OCI-LY1 (cell line): Measurements from ENCODE around the gene SLC2A13.

Experiments
- H2AFZ ChIP-seq: fragments of 200-600 bp; sonication (generic), shearing (Covaris generic); 2 replicates; pipeline ENCODE4 v1.6.0; 2014; ENCODE audit warnings: antibody characterized with exemption, mild to moderate bottlenecking, low read length
- H3F3A ChIP-seq: fragments of 200-600 bp; sonication (generic), shearing (Covaris generic); 2 replicates; pipeline ENCODE4 v1.6.0; 2014; ENCODE audit warnings: mild to moderate bottlenecking, antibody characterized with exemption, low read length, moderate library complexity; ENCODE audit not compliant: insufficient read depth
- H3K27ac ChIP-seq: fragments of 200-600 bp; sonication (generic); 2 replicates; pipeline ENCODE4 v1.5.1; 2014; ENCODE audit warnings: low read length, mixed run types, mild to moderate bottlenecking, low read depth; ENCODE audit not compliant: poor library complexity, severe bottlenecking
- H3K27me3 ChIP-seq: fragments of 200-600 bp; sonication (generic); 2 replicates; pipeline ENCODE4 v1.6.0; 2014; ENCODE audit warnings: antibody characterized with exemption, mild to moderate bottlenecking, low read length, moderate library complexity; ENCODE audit not compliant: insufficient read depth
- H3K36me3 ChIP-seq: fragments of 200-600 bp; sonication (generic); 2 replicates; pipeline ENCODE4 v1.6.1; 2014; ENCODE audit warnings: mild to moderate bottlenecking, antibody characterized with exemption, low read length, moderate library complexity, mixed read lengths; ENCODE audit not compliant: insufficient read depth
- H3K4me1 ChIP-seq: fragments of 200-600 bp; sonication (generic); 2 replicates; pipeline ENCODE4 v1.5.1; 2014; ENCODE audit warnings: mild to moderate bottlenecking, low read length, moderate library complexity; ENCODE audit not compliant: insufficient read depth, severe bottlenecking
- H3K4me2 ChIP-seq: fragments of 200-600 bp; sonication (generic), shearing (Covaris generic); 2 replicates; pipeline ENCODE4 v1.6.1; 2014; ENCODE audit warnings: low read length
- H3K4me3 ChIP-seq: fragments of 200-600 bp; sonication (generic); 2 replicates; pipeline ENCODE4 v1.5.1; 2014; ENCODE audit warnings: low read length, low read depth, mild to moderate bottlenecking, mixed read lengths; ENCODE audit not compliant: poor library complexity, severe bottlenecking
- H3K79me2 ChIP-seq: fragments of 200-600 bp; shearing (Covaris generic); 2 replicates; pipeline ENCODE4 v1.6.1; 2016; ENCODE audit warnings: mixed run types, low read length, mixed read lengths; ENCODE audit not compliant: insufficient read depth
- H3K9ac ChIP-seq: fragments of 200-600 bp; sonication (generic), shearing (Covaris generic); 2 replicates; pipeline ENCODE4 v1.6.1; 2014; ENCODE audit warnings: mild to moderate bottlenecking, low read length, mixed read lengths
- H3K9me2 ChIP-seq: fragments of 200-600 bp; sonication (generic), shearing (Covaris generic); 2 replicates; pipeline ENCODE4 v1.6.1; 2014; ENCODE audit warnings: low read depth, mild to moderate bottlenecking, low read length, mixed read lengths
- H3K9me3 ChIP-seq: fragments of 200-600 bp; shearing (Covaris generic); 2 replicates; pipeline ENCODE4 v1.6.1; 2014; ENCODE audit warnings: low read length, mixed read lengths
- H4K20me1 ChIP-seq: fragments of 200-600 bp; sonication (generic), shearing (Covaris generic); 2 replicates; pipeline ENCODE4 v1.6.0; 2016; ENCODE audit warnings: mild to moderate bottlenecking, low read length; ENCODE audit not compliant: insufficient read depth
- CTCF ChIP-seq: fragments of 200-600 bp; sonication (generic), shearing (Covaris generic); IDR thresholded peaks from 2 replicates; pipeline ENCODE4 v1.5.1; 2017; ENCODE audit warnings: mild to moderate bottlenecking, antibody characterized with exemption, low read length, moderate library complexity, mixed read lengths
- EZH2 ChIP-seq: fragments of 200-600 bp; sonication (generic), shearing (Covaris generic); IDR thresholded peaks from 2 replicates; pipeline ENCODE4 v1.8.0; 2017; ENCODE audit warnings: borderline replicate concordance, mixed run types, mild to moderate bottlenecking, antibody characterized with exemption, low read length, moderate library complexity, mixed read lengths

The SLC2A13 gene

DNA sequence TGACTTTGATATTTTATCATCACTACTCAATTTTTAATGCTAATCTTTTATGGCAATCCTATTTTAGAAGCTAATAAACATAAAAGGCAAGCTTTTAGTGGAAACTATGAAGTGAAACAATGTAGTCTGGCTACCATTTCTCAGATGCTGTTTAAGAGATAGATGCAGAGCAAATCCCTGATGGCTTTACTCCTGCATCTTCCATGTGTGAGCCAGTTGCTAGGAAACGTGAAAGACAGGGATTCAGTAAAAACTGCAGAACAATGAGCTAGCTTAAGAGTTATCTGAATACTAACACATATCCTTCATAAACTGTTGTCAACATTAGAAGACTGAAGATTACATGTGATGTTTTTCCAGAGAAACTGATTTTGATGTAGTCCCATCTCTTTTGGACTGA lies 112.6 kb downstream of the SLC2A13 start:
- H2AFZ ChIP-seq = no peak overlapping the region
- no peak overlapping the region for H3K9ac ChIP-seq
- H3K4me3 ChIP-seq = no peak overlapping the region
- H3K4me1 ChIP-seq = no peaks in the 10 kb centered on the region
- no peaks in the 10 kb centered on the region for H3K9me3 ChIP-seq
- H3K4me2 ChIP-seq = no peak overlapping the region
- no peaks in the 10 kb centered on the region for H4K20me1 ChIP-seq
- no peaks in the 10 kb centered on the region for H3K36me3 ChIP-seq
- no peaks in the 10 kb centered on the region for H3K27me3 ChIP-seq
- H3F3A ChIP-seq = no peaks in the 10 kb centered on the region
- H3K79me2 ChIP-seq = no peaks in the 10 kb centered on the region
- H3K9me2 ChIP-seq = no peaks in the 10 kb centered on the region
- H3K27ac ChIP-seq = no peak overlapping the region
- no peak for TF ChIP-seq EZH2
- TF ChIP-seq CTCF = no peak

DNA sequence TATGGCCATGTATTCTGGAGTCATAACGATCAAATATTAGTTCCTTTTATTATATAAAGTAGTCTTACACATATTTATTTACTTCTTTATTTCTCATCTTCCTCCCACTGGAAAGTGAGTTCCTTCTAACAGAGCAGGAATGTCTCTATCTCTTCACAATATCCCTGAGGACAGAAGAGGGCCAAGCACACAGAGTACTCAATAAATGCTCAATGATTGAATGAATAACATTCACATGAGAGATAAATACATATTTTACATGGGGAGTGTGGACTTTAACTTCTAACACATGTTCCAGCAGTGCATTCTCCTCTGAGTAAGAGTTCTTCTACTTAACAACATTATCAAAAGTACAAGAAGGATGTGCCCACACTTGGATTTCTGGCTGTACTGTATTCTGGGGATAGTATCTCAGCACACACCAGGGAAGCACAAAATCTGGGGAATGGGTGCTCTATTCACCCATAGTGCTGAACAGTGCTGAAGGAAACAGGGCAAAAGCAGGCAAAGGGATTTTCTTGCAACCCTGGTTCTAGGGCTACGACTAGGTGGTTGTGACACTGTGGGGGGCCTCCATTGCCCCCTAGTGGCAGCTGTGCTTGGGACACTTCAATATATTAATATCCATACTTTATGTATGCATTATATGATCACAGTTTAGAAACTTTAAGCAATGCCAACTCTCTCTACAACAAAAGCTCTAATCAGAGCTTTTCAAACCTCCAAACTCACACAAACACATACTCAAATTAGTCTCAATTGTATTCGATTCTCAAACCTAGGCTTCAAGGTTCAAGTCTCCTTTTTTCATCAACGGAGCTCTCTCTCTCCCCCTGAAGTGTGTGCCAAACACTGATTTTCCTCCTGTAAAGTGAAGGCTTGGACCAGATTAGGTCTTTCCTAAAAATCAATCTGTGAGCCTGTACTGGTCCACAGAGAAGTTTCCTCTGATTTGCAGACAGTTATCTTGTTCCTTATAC lies 115.5 kb downstream of the SLC2A13 start:
- H3K27ac ChIP-seq = no peak overlapping the region
- no peak overlapping the region for H3K9ac ChIP-seq
- H4K20me1 ChIP-seq = no peaks in the 10 kb centered on the region
- no peaks in the 10 kb centered on the region for H3K4me1 ChIP-seq
- no peak overlapping the region for H3K4me3 ChIP-seq
- no peak overlapping the region for H2AFZ ChIP-seq
- H3K4me2 ChIP-seq = no peak overlapping the region
- no peaks in the 10 kb centered on the region for H3F3A ChIP-seq
- no peaks in the 10 kb centered on the region for H3K36me3 ChIP-seq
- no peaks in the 10 kb centered on the region for H3K9me3 ChIP-seq
- TF ChIP-seq EZH2 (no peak), CTCF (peak; percentile 92)
- H3K27me3 ChIP-seq = no peaks in the 10 kb centered on the region
- H3K9me2 ChIP-seq = no peaks in the 10 kb centered on the region
- H3K79me2 ChIP-seq = no peaks in the 10 kb centered on the region

- Histone ChIP-seq H3K9me3 (no peaks in the 10 kb centered on the region), H3F3A (no peaks in the 10 kb centered on the region), H4K20me1 (no peaks in the 10 kb centered on the region), H3K27ac (no peak overlapping the region), H3K79me2 (no peaks in the 10 kb centered on the region), H3K4me2 (no peak overlapping the region), H3K27me3 (no peaks in the 10 kb centered on the region), H3K4me1 (no peaks in the 10 kb centered on the region), H3K9ac (no peak overlapping the region), H3K9me2 (no peaks in the 10 kb centered on the region), H3K4me3 (no peak overlapping the region), H3K36me3 (no peaks in the 10 kb centered on the region), H2AFZ (no peak overlapping the region)
- TF ChIP-seq EZH2 = no peak
- TF ChIP-seq CTCF = no peak
Measured at GRCh38 chr12:39989501-39989900, 116.4 kb downstream of the SLC2A13 start.
